Fibroblast of mammary gland (primary cell): ENCODE results near the gene GPAT2.
A peak's percentile ranks its signal among the peaks of the same experiment; 100 is the strongest.
"Not testable (repeated sequence)": the region's sequence is repeated elsewhere in the genome, so short reads cannot be mapped to it uniquely, and the experiment has no call there.

Experiments
- DNase-seq: peaks from one replicate; pipeline ENCODE4 v3.0.0-alpha.2; 2010; ENCODE audit warnings: low read depth
- H3K4me3 ChIP-seq: 2 replicates; pipeline ENCODE4 v1.5.1; 2011; ENCODE audit warnings: low read depth, mild to moderate bottlenecking, low read length, moderate library complexity; ENCODE audit not compliant: control insufficient read depth
- TF ChIP-seq, protein P1 (sequence below): conservative IDR thresholded peaks from 2 replicates; pipeline ENCODE4 v1.5.1; 2011; ENCODE audit warnings: low read depth, low read length, inconsistent platforms; ENCODE audit not compliant: control insufficient read depth, insufficient read depth

Gene GPAT2

DNA sequence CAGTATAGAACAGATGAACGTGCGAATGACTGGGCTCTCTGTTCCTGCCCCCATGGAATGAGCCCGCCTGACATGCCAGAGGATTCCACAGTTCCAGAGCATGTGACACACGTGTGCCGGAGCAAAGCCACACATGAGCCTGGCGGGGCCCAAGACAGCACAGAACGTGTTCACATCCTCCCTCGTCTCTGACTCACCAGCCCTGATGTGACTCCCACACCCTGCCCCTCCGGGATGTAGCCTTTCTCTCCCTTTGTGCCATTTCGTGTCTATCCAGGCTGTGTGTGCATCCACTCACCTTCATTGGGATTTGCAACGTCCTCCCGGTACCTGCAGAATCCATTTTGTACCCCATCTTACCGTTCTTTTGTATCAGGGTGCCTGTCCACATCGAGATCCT lies 838 bp upstream of the GPAT2 start:
- not testable (repeated sequence) for H3K4me3 ChIP-seq, DNase-seq

DNA sequence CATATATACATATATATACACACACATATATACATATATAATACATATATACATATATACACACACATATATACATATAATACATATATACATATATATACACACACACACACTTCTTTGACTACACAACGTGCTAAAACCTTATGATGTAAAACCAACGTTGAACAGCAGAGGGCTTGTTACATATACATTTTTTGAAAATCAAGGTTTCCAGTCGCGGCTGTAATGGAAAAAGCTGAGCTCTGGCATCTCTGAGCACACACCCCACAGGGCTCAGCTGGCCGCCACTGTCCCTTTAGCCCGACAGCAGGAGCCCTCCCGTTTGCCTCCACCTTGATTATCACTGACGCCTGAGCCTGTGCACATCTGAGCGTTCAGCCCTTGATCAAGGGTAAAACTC lies 719 bp downstream of the GPAT2 start:
- H3K4me3 ChIP-seq, DNase-seq: not testable (repeated sequence)

- H3K4me3 ChIP-seq, DNase-seq: not testable (repeated sequence)
Observed at GRCh38 chr2:96027725-96028325, 6.9 kb downstream of the GPAT2 start.

GRCh38 chr2:96025755-96026154 lies 9.0 kb downstream of the GPAT2 start:
- not testable (repeated sequence) for DNase-seq, H3K4me3 ChIP-seq

DNA sequence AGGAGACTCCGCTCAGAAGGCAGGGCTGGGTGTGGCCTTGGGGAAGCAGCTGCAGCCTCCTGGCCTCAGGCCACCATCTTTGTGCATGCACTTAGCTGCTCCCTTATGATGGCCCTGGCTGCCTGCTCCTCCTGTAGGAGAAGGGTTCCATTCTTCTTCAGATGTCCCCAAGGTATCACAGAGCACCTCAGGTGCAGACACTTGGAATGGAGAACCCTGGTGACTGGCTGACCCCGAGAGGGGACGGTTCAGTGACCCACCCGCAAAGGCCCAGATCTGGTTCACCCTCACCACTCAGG lies 9.6 kb downstream of the GPAT2 start:
- TF ChIP-seq, protein P1, sequence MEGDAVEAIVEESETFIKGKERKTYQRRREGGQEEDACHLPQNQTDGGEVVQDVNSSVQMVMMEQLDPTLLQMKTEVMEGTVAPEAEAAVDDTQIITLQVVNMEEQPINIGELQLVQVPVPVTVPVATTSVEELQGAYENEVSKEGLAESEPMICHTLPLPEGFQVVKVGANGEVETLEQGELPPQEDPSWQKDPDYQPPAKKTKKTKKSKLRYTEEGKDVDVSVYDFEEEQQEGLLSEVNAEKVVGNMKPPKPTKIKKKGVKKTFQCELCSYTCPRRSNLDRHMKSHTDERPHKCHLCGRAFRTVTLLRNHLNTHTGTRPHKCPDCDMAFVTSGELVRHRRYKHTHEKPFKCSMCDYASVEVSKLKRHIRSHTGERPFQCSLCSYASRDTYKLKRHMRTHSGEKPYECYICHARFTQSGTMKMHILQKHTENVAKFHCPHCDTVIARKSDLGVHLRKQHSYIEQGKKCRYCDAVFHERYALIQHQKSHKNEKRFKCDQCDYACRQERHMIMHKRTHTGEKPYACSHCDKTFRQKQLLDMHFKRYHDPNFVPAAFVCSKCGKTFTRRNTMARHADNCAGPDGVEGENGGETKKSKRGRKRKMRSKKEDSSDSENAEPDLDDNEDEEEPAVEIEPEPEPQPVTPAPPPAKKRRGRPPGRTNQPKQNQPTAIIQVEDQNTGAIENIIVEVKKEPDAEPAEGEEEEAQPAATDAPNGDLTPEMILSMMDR = no peak
- no peak overlapping the region for H3K4me3 ChIP-seq
- no peak for DNase-seq

- TF ChIP-seq, protein P1 = no peak
- no peak overlapping the region for H3K4me3 ChIP-seq
- no peak for DNase-seq
Observed at GRCh38 chr2:96024336-96025193, 10.2 kb downstream of the GPAT2 start.

GRCh38 chr2:96023701-96024100 lies 11.0 kb downstream of the GPAT2 start:
- not testable (repeated sequence) for H3K4me3 ChIP-seq, DNase-seq

DNA sequence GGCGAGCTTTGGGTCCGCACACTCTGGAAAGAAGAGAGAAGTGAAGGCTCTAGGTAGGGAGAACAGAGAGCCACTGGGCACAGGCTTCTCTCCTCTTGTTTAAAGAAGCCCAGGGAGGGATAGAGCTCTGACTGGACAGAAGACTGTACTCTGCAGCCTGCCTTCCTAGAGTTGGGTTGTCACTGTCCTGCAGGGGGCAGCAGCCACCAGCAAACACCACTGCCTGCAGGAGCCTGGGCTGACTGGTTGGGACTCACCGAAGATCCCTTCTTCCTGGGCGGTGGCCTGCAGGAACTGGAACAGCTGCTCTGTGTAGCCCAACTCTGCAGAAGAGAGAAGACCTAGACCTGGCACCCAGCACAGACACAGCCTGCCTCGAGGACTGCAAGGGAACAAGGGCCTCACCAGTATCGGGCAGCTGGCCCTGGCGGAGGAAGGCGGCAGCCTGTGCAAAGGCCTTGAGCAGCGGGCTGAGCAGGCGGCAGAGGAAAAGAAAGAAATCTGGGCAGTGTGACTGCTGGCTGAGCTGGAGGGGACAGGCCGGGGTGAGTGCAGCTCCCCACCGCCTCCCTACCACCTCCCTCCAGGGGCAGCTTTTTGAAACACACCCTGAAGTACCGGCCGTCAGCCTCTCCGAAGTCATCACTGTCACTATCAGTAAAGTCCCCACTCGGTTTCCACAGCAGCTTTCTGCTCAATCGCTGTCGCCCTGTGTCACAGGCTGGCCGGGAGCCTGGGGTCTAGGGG lies 11.8 kb downstream of the GPAT2 start:
- DNase-seq = peak; percentile 73
- not testable (repeated sequence) for H3K4me3 ChIP-seq
- TF ChIP-seq, protein P1 = peak; percentile 62

GRCh38 chr2:96022126-96022525 lies 12.6 kb downstream of the GPAT2 start:
- H3K4me3 ChIP-seq, DNase-seq: not testable (repeated sequence)

- not testable (repeated sequence) for H3K4me3 ChIP-seq, DNase-seq
Observed at GRCh38 chr2:96021142-96021541, 13.6 kb downstream of the GPAT2 start.

DNA sequence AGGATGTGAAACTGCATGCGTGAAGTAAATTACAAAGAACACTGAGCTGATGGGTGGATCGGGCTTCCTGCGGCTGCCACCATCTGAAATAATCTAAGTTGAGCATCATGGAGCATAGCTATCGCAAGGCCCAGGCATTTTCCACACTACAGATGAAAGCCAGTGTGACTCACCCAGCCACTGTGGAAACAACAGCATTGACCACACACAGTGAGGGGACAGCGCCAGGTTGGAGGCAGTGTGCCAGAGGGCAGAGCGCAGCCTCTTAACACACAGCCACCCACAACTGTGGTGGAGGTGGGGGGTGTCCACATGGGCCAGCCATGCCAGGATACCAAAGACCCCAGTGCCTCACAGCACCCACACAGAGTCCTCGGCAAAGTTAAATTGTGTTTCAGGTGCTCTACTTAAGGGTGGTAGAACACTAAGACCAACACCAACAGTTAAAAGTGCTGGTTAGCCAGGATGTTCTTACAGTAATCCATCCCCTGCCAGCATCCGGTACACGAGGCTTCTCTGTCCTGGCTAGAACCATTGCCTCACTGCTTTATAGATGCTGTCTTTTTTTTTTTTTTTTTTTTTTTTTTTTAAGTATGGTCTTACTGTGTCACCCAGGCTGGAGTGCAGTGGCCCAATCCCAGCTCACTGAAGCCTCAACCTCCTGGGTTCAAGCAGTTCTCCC lies 14.7 kb downstream of the GPAT2 start:
- not testable (repeated sequence) for H3K4me3 ChIP-seq

GRCh38 chr2:96016321-96016720 lies 18.4 kb downstream of the GPAT2 start:
- DNase-seq, H3K4me3 ChIP-seq: not testable (repeated sequence)

More for the DNA sequence above, 14.7 kb downstream of the GPAT2 start:
- peak; percentile 19 for DNase-seq

DNA sequence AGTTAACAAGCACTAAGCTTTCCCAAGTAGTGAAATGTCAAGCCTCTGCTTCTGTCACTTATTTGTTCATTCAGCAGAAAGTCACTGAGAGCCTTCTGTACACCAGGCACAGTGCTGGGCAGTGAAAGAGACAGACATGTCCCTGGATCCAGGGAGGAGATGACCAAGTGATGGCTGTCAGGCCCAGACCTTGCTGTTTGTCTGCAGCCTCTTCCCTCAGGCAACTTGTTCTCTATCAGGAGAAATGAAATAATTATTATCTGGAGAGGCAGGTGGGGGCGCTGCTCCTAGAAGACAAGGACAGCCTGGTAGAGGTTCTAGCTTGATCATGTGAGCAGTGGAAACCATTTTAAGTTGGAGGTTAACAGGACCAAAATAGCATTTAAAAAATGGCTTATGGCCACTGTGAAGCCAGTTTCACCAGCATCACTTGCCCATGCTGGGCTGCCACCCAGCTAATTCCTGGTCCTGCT lies 21.9 kb downstream of the GPAT2 start:
- not testable (repeated sequence) for H3K4me3 ChIP-seq, DNase-seq
